SH-SY5Y (cell line): ENCODE measurements around the gene C1orf198.

Experiments used
- GATA2 ChIP-seq: IDR thresholded peaks from 2 replicates; pipeline ENCODE4 v1.6.1; 2011; ENCODE audit warnings: mild to moderate bottlenecking, low read depth, low read length
- GATA3 ChIP-seq: IDR thresholded peaks from 2 replicates; pipeline ENCODE4 v1.6.1; 2011; ENCODE audit warnings: low read depth, mild to moderate bottlenecking, low read length, moderate library complexity

GRCh38 chr1:230855886-230856285, 12.4 kb downstream of the C1orf198 start:
- TF ChIP-seq GATA2 (no peak), GATA3 (no peak)
